ENCODE data around the gene KCNIP1. TPM values are rescaled to one million over a fixed set of nuclear protein-coding genes. Genes with fewer than 3 reads are reported as not detected.

The KCNIP1 gene
- not detected for total RNA-seq

DNA sequence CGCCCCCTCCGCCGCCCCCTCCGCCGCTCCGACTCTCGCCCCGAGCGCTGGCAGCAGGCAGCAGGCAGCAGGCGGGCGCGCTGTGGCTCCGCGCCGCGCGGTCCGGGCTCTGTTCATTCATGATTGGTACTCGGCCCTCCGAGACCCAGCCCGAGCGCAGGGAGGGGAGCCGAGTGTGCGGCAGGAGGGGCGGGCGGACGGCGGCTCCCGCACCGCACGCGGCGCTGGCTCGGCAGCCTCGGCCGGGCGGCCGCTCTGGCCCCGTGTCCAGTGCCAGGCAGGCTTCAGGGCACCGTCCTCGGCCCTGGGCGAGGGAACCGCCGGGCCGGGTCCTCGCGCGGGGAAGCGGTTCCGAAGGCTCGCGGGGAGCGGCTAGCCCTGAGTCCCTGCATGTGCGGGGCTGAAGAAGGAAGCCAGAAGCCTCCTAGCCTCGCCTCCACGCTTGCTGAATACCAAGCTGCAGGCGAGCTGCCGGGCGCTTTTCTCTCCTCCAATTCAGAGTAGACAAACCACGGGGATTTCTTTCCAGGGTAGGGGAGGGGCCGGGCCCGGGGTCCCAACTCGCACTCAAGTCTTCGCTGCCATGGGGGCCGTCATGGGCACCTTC, at the start of gene KCNIP1:
TSS of gene KCNIP1 (plus strand) at position 31 of the 607 bp plus-strand sequence.
- no peak within 1 kb of the TSS for H3K27ac Mint-ChIP-seq
- DNase-seq (ENCODE audit: low spot score): no peak
- no peaks in the 10 kb centered on the region for H3K36me3 Mint-ChIP-seq
- no peak within 1 kb of the TSS for H3K4me3 Mint-ChIP-seq
- H3K4me1 Mint-ChIP-seq (ENCODE audit: low read depth in 2 of 2): no peaks in the 10 kb centered on the region
- peak in 1 of 2 donors; percentile 8 for ATAC-seq
- H3K9me3 Mint-ChIP-seq: no peaks in the 10 kb centered on the region
- H3K27me3 Mint-ChIP-seq: peaks cover 33 to 34% of the 10 kb centered on the region in 2 donors

GRCh38 chr5:170463426-170463825, 40.4 kb upstream of the KCNIP1 start:
- Mint-ChIP-seq H3K4me3 (no peak overlapping the region), H3K36me3 (no peaks in the 10 kb centered on the region), H3K9me3 (no peaks in the 10 kb centered on the region), H3K4me1 (ENCODE audit: low read depth in 2 of 2) (no peaks in the 10 kb centered on the region), H3K27me3 (peaks cover 22 to 27% of the 10 kb centered on the region in 2 donors), H3K27ac (no peak overlapping the region)
- no peak for DNase-seq (ENCODE audit: low spot score)
- no peak for ATAC-seq

DNA sequence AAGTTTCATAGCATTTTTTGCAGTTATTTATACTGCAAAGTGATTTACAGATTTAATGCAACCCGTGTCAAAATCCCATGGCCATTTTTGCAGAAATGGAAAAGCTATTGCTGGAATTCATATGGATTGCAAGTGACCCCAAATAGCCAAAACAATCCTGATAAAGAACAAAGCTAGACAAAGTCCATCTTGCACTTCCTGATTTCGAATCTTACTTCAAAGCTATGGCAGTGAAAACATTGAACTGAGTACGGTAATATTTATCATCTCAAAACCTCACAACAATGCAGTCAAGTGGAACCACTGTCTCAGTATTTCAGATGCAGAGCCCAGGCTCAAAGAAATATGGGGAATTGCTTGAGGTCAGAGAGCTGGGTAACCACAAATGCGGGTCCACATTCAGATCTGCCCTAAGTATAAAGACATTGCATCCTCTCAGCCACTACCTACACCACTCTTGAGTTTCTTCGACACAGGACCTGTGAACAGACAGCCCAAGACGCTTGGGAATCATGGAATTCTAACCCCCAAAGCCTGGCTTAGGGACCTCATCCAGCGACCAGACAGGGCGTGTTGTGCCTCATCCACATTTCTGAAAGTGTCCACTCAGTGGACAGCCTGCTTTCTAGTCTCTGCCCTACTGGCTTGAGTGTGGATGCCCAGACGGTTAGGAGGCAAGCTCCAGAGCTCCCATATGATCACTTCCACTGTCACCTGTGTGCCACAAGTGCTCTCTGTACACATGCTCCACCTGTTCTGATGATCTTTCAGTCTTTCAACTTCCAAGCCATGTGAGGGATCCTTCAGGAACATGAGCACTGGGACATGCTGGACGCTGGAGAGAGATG, 39.3 kb upstream of the KCNIP1 start:
- peaks cover 18 to 21% of the 10 kb centered on the region in 2 donors for H3K27me3 Mint-ChIP-seq
- no peaks in the 10 kb centered on the region for H3K9me3 Mint-ChIP-seq
- DNase-seq (ENCODE audit: low spot score) (no peak), ATAC-seq (peak; percentile 27 to 55)
- no peaks in the 10 kb centered on the region for H3K4me1 Mint-ChIP-seq (ENCODE audit: low read depth in 2 of 2)
- no peak overlapping the region for H3K27ac Mint-ChIP-seq
- H3K36me3 Mint-ChIP-seq: no peaks in the 10 kb centered on the region
- H3K4me3 Mint-ChIP-seq: no peak overlapping the region

GRCh38 chr5:170466553-170466952, 37.3 kb upstream of the KCNIP1 start:
- H3K27ac Mint-ChIP-seq: no peak overlapping the region
- no peaks in the 10 kb centered on the region for H3K9me3 Mint-ChIP-seq
- ATAC-seq (no peak), DNase-seq (ENCODE audit: low spot score) (no peak)
- peaks cover 16% of the 10 kb centered on the region in 2 donors for H3K27me3 Mint-ChIP-seq
- H3K4me3 Mint-ChIP-seq: no peak overlapping the region
- no peaks in the 10 kb centered on the region for H3K36me3 Mint-ChIP-seq
- no peaks in the 10 kb centered on the region for H3K4me1 Mint-ChIP-seq (ENCODE audit: low read depth in 2 of 2)

DNA sequence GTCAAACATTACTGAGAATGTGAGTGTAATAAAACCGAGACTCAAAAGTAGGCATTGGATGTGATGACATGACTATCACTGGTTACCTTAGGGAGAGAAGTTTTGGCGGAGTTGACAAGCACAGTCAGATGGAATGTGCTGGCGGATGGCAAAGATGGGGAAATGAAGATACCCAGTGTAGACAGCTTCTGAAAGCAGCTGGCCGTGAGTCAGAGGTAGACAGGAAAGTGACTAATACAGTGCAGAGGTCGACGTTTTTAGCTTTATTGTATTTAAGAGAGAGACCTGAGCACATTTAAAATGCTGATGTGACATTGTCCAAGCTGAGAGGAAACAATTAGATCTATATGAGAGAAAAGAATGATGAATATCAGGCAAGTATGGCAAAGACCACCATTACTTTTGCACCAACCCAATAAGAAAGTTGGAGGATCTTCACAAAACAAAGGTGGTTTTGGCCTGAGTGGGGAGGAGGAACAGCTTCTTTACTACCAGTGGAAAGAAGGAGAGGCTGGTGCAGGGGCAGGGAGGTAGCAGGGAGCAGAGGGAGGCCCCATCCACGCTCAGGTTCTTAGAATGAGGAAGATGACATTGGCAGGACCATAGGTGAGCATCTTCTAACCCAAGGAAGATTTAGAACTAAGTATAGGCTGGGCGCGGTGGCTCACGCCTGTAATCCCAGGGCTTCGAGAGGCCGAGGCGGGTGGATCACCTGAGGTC, 36.7 kb upstream of the KCNIP1 start:
- Mint-ChIP-seq H3K9me3 (no peaks in the 10 kb centered on the region), H3K36me3 (no peaks in the 10 kb centered on the region), H3K27ac (no peak overlapping the region), H3K27me3 (peaks cover 12 to 16% of the 10 kb centered on the region in 2 donors), H3K4me3 (no peak overlapping the region), H3K4me1 (ENCODE audit: low read depth in 2 of 2) (no peaks in the 10 kb centered on the region)
- no peak for DNase-seq (ENCODE audit: low spot score)
- ATAC-seq: peak in 1 of 2 donors; percentile 82

DNA sequence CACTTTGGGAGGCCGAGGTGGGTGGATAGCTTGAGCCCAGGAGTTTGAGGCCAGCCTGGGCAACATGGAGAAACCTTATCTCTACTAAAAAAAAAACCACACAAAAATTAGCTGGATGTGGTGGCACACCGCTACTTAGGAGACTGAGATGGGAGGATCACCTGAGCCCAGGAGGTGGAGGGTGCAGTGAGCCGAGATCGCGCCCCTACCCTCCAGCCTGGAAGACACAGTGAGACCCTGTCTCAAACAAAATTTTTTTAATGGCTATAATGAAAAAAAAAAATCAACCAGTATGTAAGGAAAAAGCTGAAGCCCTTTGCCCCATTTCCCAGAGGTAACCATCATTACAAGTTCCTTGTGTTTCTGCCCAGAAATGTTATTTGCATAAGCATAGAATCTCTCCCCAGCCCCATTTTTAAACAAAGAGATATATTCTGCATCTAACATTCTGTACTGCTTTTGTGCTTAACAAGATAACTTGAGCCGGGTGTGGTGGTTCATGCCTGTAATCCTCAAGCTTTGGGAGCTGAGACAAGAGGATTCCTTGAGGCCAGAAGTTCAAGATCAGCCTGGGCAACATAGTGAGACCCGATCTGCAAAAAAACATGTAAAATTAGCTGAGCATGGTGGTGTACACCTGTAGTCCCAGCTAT, 35.1 kb upstream of the KCNIP1 start:
- no peak overlapping the region for H3K27ac Mint-ChIP-seq
- no peaks in the 10 kb centered on the region for H3K36me3 Mint-ChIP-seq
- ATAC-seq (no peak), DNase-seq (ENCODE audit: low spot score) (no peak)
- H3K4me3 Mint-ChIP-seq: no peak overlapping the region
- no peaks in the 10 kb centered on the region for H3K4me1 Mint-ChIP-seq (ENCODE audit: low read depth in 2 of 2)
- H3K9me3 Mint-ChIP-seq: no peaks in the 10 kb centered on the region
- peaks cover 21 to 25% of the 10 kb centered on the region in 2 donors for H3K27me3 Mint-ChIP-seq

GRCh38 chr5:170469414-170469813, 34.4 kb upstream of the KCNIP1 start:
- Mint-ChIP-seq H3K4me1 (ENCODE audit: low read depth in 2 of 2) (no peaks in the 10 kb centered on the region), H3K27ac (no peak overlapping the region), H3K27me3 (peaks cover 21 to 25% of the 10 kb centered on the region in 2 donors), H3K9me3 (no peaks in the 10 kb centered on the region), H3K36me3 (no peaks in the 10 kb centered on the region), H3K4me3 (no peak overlapping the region)
- DNase-seq (ENCODE audit: low spot score) (no peak), ATAC-seq (no peak)

DNA sequence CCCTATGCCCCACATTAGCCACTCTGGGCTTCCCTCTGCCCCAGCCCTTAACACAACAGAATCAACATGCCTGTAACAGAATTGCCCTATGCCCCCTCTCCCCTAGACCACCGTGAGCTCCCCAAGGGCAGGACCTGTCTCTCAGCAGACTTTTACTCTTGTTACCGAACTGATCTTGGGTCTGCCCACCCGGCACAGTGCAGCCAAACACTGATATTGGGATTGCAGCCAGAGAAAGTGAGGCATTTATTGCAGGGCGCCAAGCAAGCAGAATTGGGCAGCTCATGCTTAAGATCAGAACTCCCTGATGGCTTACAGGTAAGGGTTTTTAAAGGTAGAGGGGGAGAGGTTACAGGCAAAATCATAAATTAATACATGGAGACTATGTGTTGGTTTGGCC, 33.5 kb upstream of the KCNIP1 start:
- H3K4me3 Mint-ChIP-seq: no peak overlapping the region
- DNase-seq (ENCODE audit: low spot score): no peak
- peaks cover 21 to 25% of the 10 kb centered on the region in 2 donors for H3K27me3 Mint-ChIP-seq
- H3K9me3 Mint-ChIP-seq: no peaks in the 10 kb centered on the region
- ATAC-seq: no peak
- H3K36me3 Mint-ChIP-seq: no peaks in the 10 kb centered on the region
- no peaks in the 10 kb centered on the region for H3K4me1 Mint-ChIP-seq (ENCODE audit: low read depth in 2 of 2)
- H3K27ac Mint-ChIP-seq: no peak overlapping the region

DNA sequence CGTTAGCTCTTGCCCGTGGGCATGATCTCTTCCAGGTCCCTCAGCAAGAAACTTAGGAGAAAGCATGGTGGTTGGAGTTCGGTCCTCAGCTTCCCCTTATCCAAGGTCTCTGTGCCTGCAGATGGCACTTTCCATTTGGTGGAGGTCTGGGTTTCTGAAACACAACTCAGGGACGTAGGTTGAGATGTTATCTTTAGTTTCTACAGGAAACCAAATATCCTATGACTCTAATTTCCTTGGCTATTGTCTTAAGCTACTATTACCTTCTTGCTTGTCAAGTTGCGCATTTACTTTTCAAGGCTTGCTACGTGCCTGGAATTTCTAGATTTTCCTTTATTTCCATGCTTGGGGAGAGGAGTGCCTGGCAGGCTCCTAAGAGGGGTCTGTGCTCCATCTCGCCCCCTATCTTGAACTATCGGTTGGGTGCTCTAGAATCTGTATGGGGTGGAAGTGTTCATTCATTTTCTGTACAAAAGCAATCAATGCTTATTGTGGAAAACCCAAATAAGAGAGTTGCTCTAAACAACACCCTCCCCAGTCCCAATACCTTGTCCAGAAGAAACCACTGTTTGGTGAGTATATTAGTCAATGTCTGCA, 32.9 kb upstream of the KCNIP1 start:
- Mint-ChIP-seq H3K4me3 (no peak overlapping the region), H3K4me1 (ENCODE audit: low read depth in 2 of 2) (no peaks in the 10 kb centered on the region), H3K27me3 (peaks cover 21 to 25% of the 10 kb centered on the region in 2 donors), H3K9me3 (no peaks in the 10 kb centered on the region), H3K36me3 (no peaks in the 10 kb centered on the region), H3K27ac (no peak overlapping the region)
- DNase-seq (ENCODE audit: low spot score) (no peak), ATAC-seq (no peak)

GRCh38 chr5:170471551-170472178, 32.2 kb upstream of the KCNIP1 start:
- no peaks in the 10 kb centered on the region for H3K9me3 Mint-ChIP-seq
- H3K4me3 Mint-ChIP-seq: no peak overlapping the region
- ATAC-seq (no peak), DNase-seq (ENCODE audit: low spot score) (no peak)
- H3K27ac Mint-ChIP-seq: no peak overlapping the region
- H3K4me1 Mint-ChIP-seq (ENCODE audit: low read depth in 2 of 2): no peaks in the 10 kb centered on the region
- H3K27me3 Mint-ChIP-seq: peaks cover 21 to 30% of the 10 kb centered on the region in 2 donors
- no peaks in the 10 kb centered on the region for H3K36me3 Mint-ChIP-seq

DNA sequence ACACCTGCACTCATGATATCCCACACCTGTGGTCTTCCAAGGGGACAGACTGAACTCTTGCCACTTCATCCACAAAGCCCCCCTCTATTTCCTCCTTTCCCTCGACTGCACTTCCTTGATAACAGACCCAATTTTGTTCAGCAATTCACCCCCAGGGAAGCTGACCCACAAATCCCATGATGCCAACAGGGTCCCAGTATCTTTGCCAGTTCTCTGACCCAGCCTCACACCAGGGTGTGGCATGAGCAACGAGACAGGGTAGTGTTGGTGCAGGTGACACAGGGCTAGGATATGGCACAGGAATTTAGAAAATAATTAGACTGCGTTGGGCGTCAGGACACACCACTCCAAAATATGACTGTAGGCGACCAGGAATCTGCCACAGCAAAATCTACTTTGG, 30.2 kb upstream of the KCNIP1 start:
- no peak for DNase-seq (ENCODE audit: low spot score)
- Mint-ChIP-seq H3K27me3 (peaks cover 23 to 41% of the 10 kb centered on the region in 2 donors), H3K4me3 (no peak overlapping the region), H3K4me1 (ENCODE audit: low read depth in 2 of 2) (no peaks in the 10 kb centered on the region), H3K9me3 (no peaks in the 10 kb centered on the region), H3K36me3 (no peaks in the 10 kb centered on the region), H3K27ac (no peak overlapping the region)
- no peak for ATAC-seq

DNA sequence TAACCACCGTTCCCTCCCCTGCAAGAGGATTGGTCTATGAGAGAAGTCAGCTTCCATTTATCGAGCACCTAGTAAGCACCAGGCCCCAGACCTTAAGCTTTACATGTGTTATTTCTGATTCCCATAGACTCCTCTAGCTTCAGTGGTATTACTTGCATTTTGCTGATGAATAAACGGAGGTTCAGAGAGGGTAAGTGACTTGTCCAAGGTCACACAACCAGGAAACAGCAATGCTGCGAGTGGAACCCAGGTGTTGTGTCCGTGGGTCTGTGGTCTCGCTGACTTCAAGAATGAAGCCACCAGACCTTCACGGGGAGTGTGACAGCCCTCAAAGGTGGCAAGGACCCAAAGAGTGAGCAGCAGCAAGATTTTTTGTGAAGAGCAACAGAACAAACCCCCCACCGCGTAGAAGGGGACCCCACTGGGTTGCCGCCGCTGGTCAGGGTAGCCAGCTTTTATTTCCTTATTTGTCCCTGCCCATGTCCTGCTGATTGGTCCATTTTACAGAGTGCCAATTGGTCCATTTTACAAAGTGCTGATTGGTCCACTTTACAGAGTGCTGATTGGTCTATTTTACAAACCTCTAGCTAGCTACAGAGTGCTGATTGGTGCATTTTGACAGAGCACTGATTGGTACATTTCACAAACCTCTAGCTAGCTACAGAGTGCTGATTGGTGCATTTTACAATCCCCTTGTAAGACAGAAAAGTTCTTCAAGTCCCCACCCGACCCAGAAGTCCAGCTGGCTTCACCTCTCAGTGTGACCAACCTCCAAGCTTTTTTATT, 29.1 kb upstream of the KCNIP1 start:
- Mint-ChIP-seq H3K4me3 (no peak overlapping the region), H3K36me3 (no peaks in the 10 kb centered on the region), H3K27me3 (peaks cover 21 to 39% of the 10 kb centered on the region in 2 donors), H3K4me1 (ENCODE audit: low read depth in 2 of 2) (no peaks in the 10 kb centered on the region), H3K9me3 (no peaks in the 10 kb centered on the region), H3K27ac (no peak overlapping the region)
- DNase-seq (ENCODE audit: low spot score) (no peak), ATAC-seq (no peak)
